TTC549 (cell line): ENCODE data around the gene NHERF2.
"Not testable (repeated sequence)": the region's sequence is repeated elsewhere in the genome, so short reads cannot be mapped to it uniquely, and the experiment has no call there.

Experiments
- FAIRE-seq: peaks from 2 replicates; lab custom pipeline; 2012; peaks lifted over from hg19 to GRCh38; lab: Jason Lieb, UNC

The NHERF2 gene

GRCh38 chr16:2007081-2007836, 19.4 kb upstream of the NHERF2 start:
- no peak for FAIRE-seq

- FAIRE-seq, result no peak
These were observed 18.6 kb upstream of the NHERF2 start for GRCh38 chr16:2008009-2008526.

GRCh38 chr16:2008631-2009163, 18.0 kb upstream of the NHERF2 start:
- no peak for FAIRE-seq

GRCh38 chr16:2009164-2009711, 17.5 kb upstream of the NHERF2 start:
- no peak for FAIRE-seq

GRCh38 chr16:2009791-2010510, 16.8 kb upstream of the NHERF2 start, which contains the start of gene ZNF598:
Gene ZNF598, minus strand, starts transcription at chr16:2009821.
- FAIRE-seq, result no peak

- FAIRE-seq, result not testable (repeated sequence)
These were observed 15.0 kb upstream of the NHERF2 start for GRCh38 chr16:2011726-2012125.

DNA sequence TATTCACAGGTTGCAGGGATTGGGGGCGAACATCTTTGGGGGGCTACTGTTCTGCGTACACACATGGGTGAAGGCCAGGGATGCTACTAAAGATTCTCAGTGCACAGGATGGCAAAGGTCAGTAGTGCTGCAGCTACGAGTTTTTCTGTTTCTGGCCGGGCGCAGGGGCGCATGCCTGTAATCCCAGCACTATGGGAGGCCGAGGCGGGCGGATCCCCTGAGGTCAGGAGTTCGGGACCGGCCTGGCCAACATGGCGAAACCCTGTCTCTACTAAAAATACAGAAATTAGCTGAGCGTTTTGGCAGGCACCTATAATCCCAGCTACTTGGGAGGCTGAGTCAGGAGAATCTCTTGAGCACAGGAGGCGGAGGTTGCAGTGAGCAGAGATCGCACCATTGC, 13.2 kb upstream of the NHERF2 start:
- FAIRE-seq, result no peak

GRCh38 chr16:2015117-2015946, 11.4 kb upstream of the NHERF2 start:
- no peak for FAIRE-seq

DNA sequence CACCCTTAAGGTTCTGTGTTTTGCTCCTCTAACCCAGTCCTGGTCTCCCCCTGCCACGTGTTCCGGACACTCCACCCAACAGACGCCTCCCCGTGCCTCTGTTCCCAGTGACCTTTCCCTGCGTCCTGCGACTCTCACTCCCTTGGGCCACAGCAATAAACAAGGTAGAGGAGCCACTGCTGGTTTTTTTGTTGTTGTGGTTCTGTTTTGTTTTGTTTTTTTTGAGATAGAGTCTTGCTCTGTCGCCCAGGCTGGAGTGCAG, 10.8 kb upstream of the NHERF2 start:
- FAIRE-seq, result no peak

- FAIRE-seq, result no peak
These were observed 10.2 kb upstream of the NHERF2 start for GRCh38 chr16:2016407-2016922.

- no peak for FAIRE-seq
These were observed 7.2 kb upstream of the NHERF2 start, which contains the start of gene NPW for GRCh38 chr16:2019518-2019920. Gene NPW, plus strand, starts transcription at chr16:2019785.

- FAIRE-seq, result no peak
These were observed 6.5 kb upstream of the NHERF2 start for GRCh38 chr16:2019921-2020831.

DNA sequence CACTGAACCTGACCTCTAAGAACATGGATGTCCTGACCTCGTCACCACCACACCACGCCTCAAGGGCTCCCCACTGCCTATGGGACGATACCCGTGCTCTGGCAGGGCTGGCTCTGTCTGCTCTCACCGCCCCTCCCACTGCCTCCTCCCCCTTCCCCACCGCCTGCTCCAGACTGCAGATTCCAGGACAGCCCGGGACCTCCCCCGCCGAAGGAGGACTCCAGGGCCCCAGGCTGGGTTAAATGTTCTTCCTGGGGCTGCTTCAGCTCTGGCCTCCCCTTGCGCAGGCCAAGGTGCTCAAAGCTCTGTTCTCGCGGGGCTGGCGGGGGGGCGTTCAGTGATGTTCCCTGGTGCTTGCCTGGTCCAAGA, 4.0 kb upstream of the NHERF2 start:
- no peak for FAIRE-seq

- FAIRE-seq, result no peak
These were observed 3.3 kb upstream of the NHERF2 start for GRCh38 chr16:2023092-2024031.

DNA sequence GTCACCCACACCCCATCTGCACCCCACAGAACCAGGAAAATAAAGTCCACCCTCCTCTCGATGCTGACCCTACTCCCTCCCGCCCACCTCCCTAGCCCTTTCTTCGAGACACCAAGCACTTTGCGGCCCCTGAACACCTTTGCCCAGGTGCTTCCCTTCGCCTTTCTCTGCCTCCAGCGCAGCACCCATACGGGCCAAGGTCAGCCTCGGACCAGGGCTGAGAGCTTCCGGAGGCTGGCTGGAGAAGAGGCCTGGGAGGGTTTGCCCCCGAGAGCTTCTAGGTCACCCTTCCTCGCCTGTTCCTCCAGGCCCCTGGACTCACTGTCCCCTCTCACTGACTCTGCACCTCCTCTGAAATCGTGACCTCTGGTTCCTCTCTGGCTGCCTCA, 2.7 kb upstream of the NHERF2 start:
- no peak for FAIRE-seq

GRCh38 chr16:2025251-2025650, 1.5 kb upstream of the NHERF2 start:
- FAIRE-seq, result no peak

DNA sequence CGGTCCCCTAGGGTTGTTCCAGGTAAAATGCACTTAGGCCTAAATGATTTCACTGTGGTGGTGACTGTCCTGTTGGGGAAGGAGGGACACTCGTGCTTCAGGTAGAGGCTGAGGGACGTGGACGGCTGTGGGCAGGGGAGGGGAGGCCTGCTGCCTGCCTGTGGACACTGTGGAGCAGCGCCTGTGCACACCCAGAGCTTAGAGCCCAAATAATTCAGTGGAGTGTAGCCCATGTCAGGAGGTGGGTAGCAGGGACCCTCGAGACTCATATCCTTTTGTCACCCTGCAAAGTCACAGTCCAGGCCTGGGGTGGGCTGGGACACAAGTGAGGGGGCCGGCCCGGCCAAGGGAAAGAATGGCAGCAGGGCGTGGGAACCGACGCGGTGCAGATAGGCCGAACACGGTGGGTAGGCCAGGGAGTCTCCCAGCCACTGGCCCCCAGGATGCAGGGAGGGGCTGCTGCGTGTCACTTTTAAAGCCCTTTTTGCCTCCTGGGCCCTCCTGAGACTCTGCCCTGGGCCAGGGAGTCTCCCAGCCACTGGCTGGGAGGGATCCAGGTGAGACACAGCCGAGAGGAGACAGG, 733 bp upstream of the NHERF2 start:
- no peak for FAIRE-seq

- FAIRE-seq, result no peak
These were observed 615 bp downstream of the NHERF2 start for GRCh38 chr16:2027024-2028010.
